GM18867 (cell line): Measurements from ENCODE around the gene FILIP1L.

Source experiments
- ATAC-seq: cut with Tn5 transposase; IDR thresholded peaks from one replicate; pipeline ENCODE4 v1.9.1; 2021; ENCODE audit warnings: mild to moderate bottlenecking, moderate library complexity; ENCODE audit not compliant: unreplicated experiment

Gene FILIP1L

DNA sequence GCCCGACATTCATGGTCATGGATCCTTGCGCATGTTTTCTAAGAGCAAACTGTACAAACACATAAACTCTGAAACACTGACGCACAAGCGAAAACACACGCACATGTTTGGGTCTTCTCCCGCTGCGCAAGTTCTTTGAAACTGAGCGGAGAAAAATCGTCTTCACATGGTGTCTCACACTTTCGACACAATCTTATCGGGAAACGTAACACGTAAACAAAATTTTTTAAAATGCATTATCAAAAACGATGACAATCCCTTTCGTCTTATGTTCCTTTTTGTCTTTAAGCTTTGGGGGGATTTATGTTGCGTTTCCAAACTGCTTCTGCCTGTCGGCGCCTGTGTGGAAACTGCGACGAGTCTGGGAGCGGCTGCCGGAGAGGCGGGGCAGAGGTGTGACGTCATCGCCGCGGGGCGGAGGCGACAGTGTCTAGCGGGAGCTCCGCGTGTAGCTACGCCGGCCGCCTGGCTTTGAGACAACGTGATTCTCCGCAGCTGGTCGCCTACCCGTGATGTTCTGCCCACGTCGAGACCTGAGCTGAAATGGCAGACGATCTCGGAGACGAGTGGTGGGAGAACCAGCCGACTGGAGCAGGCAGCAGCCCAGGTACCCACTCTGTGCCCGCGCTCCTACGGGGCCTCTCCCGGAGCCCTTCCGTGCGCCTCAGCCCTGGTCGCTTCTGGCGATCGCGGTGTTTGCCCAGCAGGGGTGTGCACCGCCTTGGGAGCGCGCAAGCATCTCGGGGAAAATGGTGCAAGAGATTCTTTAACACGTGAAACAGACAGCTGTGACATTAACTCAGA is 296.7 kb downstream of the FILIP1L start, which contains the start of gene CMSS1:
TSS of gene CMSS1 (plus strand) at position 426 of the 804 bp plus-strand sequence.
- ATAC-seq, result peak; percentile 97

DNA sequence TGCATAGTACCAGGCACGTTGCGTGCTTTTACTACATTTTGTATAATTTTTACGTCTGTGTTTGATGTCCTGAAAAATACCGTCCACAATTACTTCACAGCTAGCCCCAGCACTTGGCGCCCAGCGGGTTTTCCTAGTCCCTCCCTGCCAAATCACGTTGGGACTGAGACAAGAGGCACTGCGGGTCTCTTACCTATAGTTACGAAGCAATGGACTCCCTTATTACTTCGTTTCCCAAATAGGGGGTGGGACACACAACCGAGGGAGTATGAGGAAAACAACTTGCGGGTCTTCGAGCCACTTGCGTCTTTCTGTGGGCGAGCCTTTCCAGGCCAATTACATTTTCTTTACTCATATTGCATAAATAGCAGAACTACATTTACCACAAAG is 297.3 kb downstream of the FILIP1L start:
- no peak for ATAC-seq

DNA sequence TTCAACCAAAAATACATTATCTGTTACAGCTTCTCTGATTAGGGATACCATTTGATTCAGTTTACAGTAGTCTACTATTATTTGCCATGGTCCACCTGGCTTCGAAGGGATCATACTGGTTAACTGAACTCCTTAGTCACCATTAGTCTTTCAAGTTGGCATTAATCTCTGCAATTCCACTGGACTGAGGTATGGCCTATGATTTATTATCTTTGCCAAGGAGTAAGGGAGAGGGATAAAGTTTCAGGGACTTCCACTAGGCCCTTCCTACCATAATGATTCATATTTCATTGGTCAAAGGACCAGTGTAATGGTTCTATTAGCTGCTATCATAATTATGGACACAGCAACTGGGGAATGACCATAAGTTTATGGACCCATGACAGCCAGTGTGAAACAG is 303.9 kb downstream of the FILIP1L start:
- no peak for ATAC-seq

DNA sequence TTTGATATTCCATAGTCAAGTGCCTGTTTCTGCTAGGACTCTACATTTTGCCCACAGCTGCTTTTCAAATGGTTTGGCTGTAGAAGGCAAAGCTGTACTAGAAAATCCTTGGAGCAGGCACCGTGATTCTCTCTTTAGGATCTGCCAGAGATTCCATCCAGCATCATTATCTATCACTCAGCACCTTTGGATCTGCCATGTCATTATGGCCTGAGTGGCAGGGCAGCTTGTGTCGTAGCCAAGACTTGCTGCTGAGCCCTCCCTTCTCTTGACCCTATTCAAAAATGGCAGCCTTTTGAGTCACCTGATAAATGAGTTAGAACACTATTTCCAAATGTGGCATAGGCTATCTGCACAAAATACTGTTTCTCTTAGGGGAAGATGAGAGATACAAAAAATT is 304.7 kb downstream of the FILIP1L start:
- no peak for ATAC-seq

DNA sequence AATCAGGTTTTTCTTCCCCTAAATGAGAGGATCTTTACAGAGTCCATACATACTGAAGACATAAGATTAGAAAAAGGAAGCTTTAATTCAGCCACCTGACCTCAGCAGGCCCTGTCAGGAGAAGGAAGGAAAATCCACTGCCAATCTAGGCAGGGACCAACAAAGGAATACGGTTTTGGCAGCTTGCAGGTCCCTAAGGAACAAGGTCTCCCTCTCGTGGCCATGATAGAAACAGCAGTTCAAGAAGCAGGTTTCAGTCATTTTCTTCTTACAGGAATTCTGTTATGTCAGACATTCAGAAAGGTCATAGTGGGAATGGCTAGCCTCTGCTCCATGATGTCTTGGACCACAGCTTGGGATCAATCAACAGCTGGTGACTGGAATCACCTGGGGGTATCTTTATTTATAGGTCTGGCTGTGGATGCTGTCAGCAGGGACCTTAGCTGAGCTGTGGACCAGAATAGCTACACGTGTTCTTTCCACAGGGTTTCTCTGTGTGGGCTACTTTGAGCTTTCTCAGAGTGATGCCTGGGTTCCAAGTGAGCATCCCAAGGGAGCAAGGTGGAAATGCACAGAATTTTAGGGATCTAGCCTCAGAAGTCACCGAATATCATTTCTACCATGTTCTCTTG is 306.0 kb downstream of the FILIP1L start:
- ATAC-seq, result peak; percentile 76

DNA sequence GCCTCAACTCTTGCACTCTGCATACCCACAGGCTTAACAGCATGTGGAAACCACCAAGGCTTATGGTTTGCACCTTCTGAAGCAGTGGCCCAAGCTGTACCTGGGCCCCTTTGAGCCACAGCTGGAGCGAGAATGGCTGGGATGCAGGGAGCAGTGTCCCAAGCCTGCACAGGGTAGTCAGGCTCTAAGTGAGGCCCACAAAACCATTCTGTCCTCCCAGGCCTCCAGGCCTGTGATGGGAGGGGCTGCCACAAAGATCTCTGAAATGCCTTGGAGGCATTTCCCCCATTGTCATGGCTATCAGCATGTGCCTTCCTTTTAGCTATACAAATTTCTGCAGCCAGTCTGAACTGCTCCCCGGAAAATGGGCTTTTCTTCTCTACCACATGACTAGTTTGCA is 309.1 kb downstream of the FILIP1L start:
- ATAC-seq, result no peak

DNA sequence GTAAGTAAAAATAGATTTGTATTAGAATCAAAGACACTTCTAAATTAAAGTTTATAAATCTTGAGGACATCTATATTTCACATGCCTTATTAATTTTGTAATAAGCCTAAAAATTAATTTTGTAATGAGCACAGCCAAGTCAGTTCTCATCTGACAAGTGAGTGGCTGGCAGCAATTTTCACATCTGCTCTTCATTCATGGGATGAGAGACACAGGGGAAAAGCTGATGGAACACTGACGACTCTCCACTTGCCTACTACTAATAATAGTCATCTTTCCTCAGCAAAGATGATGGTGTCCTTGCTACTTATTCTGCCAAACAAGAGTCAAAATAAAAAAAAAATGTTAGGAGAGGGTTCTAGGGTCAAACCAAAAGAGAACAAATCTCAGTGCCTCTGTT is 311.0 kb downstream of the FILIP1L start:
- no peak for ATAC-seq

DNA sequence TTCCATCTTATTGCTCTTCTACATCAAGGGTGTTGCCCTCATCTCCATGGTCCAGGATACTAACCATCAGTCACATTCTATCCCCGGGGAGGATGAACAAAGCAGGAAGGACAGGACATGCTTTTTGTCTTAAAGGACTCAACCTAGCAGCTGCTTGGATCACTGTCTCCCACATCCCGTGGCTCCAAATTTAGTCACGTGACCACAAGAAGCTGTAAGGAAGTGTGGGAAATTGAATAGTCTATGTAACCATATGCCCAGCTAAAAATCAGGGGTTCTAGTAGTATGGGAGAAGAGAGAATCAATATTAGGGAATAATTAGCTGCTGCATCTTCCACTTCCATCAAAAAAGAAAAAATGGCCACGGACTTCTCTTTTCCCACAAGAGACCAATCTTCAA is 314.9 kb downstream of the FILIP1L start:
- ATAC-seq, result no peak

DNA sequence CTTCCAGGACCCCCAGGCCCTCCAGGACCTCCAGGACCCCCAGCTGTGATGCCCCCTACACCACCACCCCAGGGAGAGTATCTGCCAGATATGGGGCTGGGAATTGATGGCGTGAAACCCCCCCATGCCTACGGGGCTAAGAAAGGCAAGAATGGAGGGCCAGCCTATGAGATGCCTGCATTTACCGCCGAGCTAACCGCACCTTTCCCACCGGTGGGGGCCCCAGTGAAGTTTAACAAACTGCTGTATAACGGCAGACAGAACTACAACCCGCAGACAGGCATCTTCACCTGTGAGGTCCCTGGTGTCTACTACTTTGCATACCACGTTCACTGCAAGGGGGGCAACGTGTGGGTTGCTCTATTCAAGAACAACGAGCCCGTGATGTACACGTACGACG is 318.7 kb downstream of the FILIP1L start:
- ATAC-seq, result no peak

DNA sequence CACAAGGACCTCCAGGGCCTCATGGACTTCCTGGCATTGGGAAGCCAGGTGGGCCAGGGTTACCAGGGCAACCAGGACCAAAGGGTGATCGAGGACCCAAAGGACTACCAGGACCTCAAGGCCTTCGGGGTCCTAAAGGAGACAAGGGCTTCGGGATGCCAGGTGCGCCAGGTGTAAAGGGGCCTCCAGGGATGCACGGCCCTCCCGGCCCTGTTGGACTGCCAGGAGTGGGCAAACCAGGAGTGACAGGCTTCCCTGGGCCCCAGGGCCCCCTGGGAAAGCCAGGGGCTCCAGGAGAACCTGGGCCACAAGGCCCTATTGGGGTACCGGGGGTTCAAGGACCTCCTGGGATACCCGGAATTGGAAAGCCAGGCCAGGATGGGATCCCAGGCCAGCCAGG is 319.8 kb downstream of the FILIP1L start:
- no peak for ATAC-seq

DNA sequence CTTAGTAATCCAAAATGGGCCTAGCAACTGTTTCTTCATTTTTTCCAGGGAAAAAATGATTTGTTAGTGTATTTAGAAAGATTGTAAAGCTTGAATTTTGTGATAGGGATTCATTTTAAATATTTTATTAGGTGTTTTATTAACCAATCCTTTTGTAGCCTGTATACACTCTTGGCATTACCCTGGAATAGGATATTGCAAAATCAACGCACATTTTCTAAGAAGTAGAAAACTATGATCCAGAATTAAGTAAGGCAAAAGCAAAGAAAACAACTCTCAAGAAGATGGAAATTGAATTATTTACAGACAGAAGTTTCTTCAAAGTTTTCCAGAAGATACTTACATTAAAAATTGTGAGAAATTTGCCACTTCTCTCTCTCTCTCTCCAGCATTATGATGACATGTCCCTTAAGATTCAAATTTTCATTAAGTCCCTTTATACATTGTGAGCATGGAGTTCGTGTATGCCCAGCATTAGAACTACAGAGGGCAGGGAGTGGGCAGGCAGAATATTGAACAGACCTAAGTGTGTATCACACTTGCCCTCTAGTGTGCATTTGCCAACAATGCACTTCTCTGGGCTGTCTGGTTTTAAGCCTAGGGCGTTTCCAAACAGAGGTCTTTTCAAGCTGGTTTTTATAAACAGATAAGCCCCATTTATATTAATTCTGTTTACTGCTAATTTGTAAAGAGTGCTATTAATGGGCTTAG is 325.1 kb downstream of the FILIP1L start:
- peak; percentile 99 for ATAC-seq
